Adrenal gland (tissue), 5 donors: Measurements from ENCODE around the gene ANKFN1.

Source experiments
- POLR2A ChIP-seq, 2 donors: fragments of 450-650 bp; IDR thresholded peaks; one replicate each; pipeline ENCODE4 v1.6.1; 2017; ENCODE audit warnings: antibody characterized with exemption in 2 of 2, mild to moderate bottlenecking in 2 of 2, moderate library complexity in 1 of 2
- TF ChIP-seq, protein P1 (sequence below), 6 experiments: fragments of 450-650 bp in 4 of 6; fragments of 200-600 bp in 2 of 6; sonication (generic) in 1 of 6; IDR thresholded peaks; 1 replicate in 5 of 6; 2 replicates in 1 of 6; pipeline versions ENCODE4 v1.5.1 to v1.8.0; 2016 to 2021; ENCODE audit warnings: antibody characterized with exemption in 6 of 6, mild to moderate bottlenecking in 2 of 6, moderate library complexity in 1 of 6
- donor health status: DM: no; HTN: no; CAD: no.

DNA sequence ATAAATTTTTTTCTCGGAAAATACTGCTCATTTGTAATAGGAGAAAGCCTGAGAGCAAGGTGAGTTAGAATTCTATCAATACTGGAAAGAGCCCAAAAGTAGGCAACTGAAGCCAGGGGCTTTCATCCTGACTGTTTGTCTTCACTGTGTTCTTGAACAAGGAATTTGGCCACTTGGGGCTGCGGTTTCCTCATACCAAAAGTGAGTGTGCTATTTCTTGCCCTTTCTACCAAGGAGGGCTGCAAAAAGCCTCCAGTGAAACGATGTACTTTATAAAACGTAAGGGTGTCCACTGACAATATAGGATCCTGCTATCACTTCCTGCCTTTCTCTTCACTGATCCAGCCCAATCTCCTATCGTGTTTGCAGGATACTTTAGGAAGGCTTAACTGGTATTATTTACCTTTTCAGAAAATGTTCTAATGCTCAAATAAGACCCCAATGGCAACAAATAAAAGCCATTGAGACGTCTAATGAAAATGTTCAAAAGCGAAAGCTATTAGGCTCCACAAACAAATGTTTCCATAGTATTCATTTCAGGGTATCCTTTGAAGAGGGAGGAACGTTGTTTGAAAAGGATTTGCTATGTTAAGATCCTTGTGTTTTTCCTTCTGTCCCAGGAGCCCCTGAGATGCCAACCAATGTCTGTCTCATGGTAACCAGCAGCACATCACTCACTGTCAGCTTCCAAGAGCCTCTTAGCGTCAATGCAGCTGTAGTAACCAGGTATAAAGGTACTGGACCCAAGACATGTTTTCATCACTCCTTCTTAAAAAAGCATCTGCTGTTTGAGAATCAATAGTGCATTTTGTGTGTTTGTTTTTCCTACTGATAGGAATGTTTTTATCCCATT is 220.9 kb downstream of the ANKFN1 start:
- TF ChIP-seq, protein P1, sequence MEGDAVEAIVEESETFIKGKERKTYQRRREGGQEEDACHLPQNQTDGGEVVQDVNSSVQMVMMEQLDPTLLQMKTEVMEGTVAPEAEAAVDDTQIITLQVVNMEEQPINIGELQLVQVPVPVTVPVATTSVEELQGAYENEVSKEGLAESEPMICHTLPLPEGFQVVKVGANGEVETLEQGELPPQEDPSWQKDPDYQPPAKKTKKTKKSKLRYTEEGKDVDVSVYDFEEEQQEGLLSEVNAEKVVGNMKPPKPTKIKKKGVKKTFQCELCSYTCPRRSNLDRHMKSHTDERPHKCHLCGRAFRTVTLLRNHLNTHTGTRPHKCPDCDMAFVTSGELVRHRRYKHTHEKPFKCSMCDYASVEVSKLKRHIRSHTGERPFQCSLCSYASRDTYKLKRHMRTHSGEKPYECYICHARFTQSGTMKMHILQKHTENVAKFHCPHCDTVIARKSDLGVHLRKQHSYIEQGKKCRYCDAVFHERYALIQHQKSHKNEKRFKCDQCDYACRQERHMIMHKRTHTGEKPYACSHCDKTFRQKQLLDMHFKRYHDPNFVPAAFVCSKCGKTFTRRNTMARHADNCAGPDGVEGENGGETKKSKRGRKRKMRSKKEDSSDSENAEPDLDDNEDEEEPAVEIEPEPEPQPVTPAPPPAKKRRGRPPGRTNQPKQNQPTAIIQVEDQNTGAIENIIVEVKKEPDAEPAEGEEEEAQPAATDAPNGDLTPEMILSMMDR (IDR thresholded peaks at IDR 0.05), result no peak
- TF ChIP-seq POLR2A (IDR thresholded peaks at IDR 0.05), result no peak
